H1 (cell line): Measurements from ENCODE around the gene ALDH7A1. TPM values are rescaled to one million over a fixed set of nuclear protein-coding genes. Genes with fewer than 3 reads are reported as not detected.

ENCODE experiments used
- EP300 ChIP-seq, 2 experiments: IDR thresholded peaks; 1 replicate in 1 of 2; 2 replicates in 1 of 2; pipeline ENCODE4 v1.6.1; 2011 to 2012; ENCODE audit warnings: low read depth in 2 of 2, low read length in 2 of 2, mild to moderate bottlenecking in 2 of 2, borderline replicate concordance in 1 of 2, inconsistent platforms in 1 of 2, moderate library complexity in 1 of 2
- HDAC2 ChIP-seq, 2 experiments: fragments of 300-600 bp in 1 of 2; sonication (generic) in 1 of 2; IDR thresholded peaks; 2 replicates each; pipeline ENCODE4 v1.6.1; 2011 to 2012; ENCODE audit warnings: low read depth in 2 of 2, low read length in 2 of 2, mild to moderate bottlenecking in 2 of 2, moderate library complexity in 2 of 2, borderline replicate concordance in 1 of 2, inconsistent platforms in 1 of 2
- JUN ChIP-seq: IDR thresholded peaks from 2 replicates; pipeline ENCODE4 v1.6.1; 2011; ENCODE audit warnings: low read depth, mild to moderate bottlenecking, improper control_type of control experiment, low read length
- NRF1 ChIP-seq: IDR thresholded peaks from 2 replicates; pipeline ENCODE4 v1.6.1; 2011; ENCODE audit warnings: mild to moderate bottlenecking, low read depth, low read length, improper control_type of control experiment
- polyA plus RNA-seq, 7 experiments: library from polyadenylated mRNA; depleted of rRNA in 3 of 7; stranded (reverse) in 5 of 7; unstranded in 2 of 7; fragments of >200 nt in 5 of 7; fragments of 200-250 nt in 2 of 7; gene quantifications; 1 replicate in 5 of 7; 2 replicates in 1 of 7; 4 replicates in 1 of 7; pipeline versions ENCODE4 v1.2.1 to v1.2.3, GENCODE V29; 2011 to 2013; ENCODE audit warnings: missing spikeins in 2 of 7, mixed read lengths in 2 of 7
- total RNA-seq: library from RNA; stranded (reverse); fragmentation: NEBNext Ultra II Directional; extraction: Animal tissue kit (Norgen Biotek cat#: 25700); gene quantifications from 2 replicates; pipeline ENCODE4 v1.2.1, GENCODE V29; 2021

The ALDH7A1 gene
- total and polyA plus RNA-seq, 2 of the 8 experiments (the other 6 are each of a cell fraction or from before 2014, with no cell fraction given): 99.6 to 225 TPM

DNA sequence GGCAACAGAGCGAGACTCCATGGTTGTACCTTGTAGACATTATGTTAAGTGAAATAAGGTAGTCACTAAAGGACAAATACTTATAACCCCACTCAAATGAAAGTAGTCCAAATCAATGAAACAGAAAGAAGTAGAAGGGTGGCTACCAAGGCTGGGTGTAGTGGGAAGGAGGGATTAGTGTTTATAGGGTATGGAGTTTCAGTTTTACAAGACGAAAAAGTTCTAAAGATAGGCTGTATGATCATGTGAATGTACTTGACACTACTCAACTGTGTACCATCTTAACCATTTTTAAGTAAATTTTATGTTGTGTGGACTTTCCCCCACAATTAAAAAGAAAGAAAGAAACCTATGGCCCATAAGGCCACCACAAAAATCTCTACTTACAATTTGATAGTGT is 32.2 kb downstream of the ALDH7A1 start (continued):
- TF ChIP-seq JUN: no peak
- TF ChIP-seq HDAC2 (IDR thresholded peaks at IDR 0.05; ENCODE audit: borderline replicate concordance in 1 of 2, low read depth in 2 of 2, low read length in 2 of 2): no peak
- no peak for TF ChIP-seq NRF1
- TF ChIP-seq EP300 (IDR thresholded peaks at IDR 0.05; ENCODE audit: borderline replicate concordance in 1 of 2, low read depth in 2 of 2, low read length in 2 of 2): no peak
